ENCODE measurements around the gene SSR4.
"Not testable (repeated sequence)": the region's sequence is repeated elsewhere in the genome, so short reads cannot be mapped to it uniquely, and the experiment has no call there.

Gene SSR4

DNA sequence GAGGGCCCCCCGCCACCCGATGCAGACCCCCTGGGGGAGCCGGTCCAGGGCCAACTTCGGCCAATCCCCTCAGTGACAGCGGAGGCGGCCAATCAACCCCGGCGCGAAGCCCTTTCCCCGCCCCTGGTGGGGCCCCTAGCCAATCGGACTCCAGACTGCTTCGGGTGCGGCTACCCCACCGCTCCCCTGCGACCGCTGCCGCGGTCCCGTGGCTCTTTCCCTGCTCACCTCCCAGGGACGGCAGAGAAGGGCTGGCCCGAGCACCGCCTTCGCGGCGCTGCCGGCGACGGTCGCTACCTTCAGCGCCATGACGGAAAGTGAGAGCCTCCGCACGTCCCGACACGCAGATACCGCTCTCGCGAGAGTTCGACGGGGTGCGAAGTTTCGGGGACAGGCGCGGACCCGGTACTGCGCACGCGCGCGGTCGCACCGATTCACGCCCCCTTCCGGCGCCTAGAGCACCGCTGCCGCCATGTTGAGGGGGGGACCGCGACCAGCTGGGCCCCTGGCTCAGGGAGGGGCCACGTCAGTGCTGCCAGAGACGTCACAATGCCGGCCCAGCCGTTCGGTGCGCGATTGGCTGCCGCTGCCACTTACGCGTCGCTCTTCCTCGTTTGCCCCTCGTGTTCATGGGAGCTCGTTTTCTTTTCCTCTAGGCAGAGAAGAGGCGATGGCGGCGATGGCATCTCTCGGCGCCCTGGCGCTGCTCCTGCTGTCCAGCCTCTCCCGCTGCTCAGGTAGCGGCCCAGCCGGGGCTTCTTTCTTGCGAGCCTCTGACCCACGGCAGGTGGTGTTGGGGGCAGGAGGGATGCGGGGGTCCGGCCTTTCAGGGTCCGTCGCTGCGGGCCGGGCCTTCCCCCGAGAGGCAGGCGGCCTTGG is at the start of gene SSR4, which contains the start of gene IDH3G:
TSS of gene SSR4 (plus strand) at position 651 of the 879 bp plus-strand sequence. CDS start at position 671, 20 bp downstream.
TSS of gene IDH3G (minus strand) at position 358 of the 879 bp plus-strand sequence. CDS start at position 309, 49 bp downstream.
- Histone ChIP-seq H3K4me1 (ENCODE audit: control insufficient read depth in 1 of 2, insufficient read depth in 2 of 2, low read length in 2 of 2) (peaks cover 21 to 22% of the 10 kb centered on the region in 2 donors), H3K27me3 (ENCODE audit: control insufficient read depth in 1 of 2, insufficient read depth in 2 of 2, low read length in 2 of 2) (no peaks in the 10 kb centered on the region), H3K4me3 (ENCODE audit: low read depth in 1 of 2, low read length in 2 of 2) (peak within 1 kb of the TSS; percentile 80 to 82), H3K36me3 (ENCODE audit: control insufficient read depth in 1 of 2, insufficient read depth in 2 of 2, low read length in 2 of 2) (peaks cover 0 to 25% of the 10 kb centered on the region in 2 donors), H3K9ac (ENCODE audit: low read depth in 1 of 2, low read length in 2 of 2) (peak within 1 kb of the TSS; percentile 78 to 79), H3K27ac (ENCODE audit: low read depth, low read length) (peak within 1 kb of the TSS; percentile 85), H3K9me3 (ENCODE audit: control insufficient read depth in 1 of 2, low read length in 2 of 2) (no peaks in the 10 kb centered on the region)

DNA sequence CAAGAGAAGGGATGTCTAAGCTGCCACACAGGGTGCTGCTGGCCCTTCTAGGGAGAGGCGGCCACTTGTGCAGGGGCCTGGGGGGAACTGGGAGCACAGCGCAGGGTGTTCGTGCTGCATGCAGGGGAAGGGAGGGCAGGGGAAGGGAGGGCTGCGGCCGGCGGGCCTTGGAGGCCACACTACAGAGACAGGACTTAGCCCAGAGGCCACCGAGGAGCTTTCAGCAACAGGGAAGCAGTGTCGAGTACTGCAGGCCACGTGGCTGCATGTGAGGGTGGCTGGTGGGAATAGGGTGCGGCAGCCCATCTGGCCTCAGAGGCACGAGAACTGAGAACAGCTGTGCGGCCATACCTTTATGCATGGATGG is 49.4 kb upstream of the SSR4 start:
- H3K36me3 ChIP-seq (ENCODE audit: control insufficient read depth in 1 of 2, insufficient read depth in 2 of 2, low read length in 2 of 2); H3K27me3 ChIP-seq (ENCODE audit: control insufficient read depth in 1 of 2, insufficient read depth in 2 of 2, low read length in 2 of 2); H3K9ac ChIP-seq (ENCODE audit: low read depth in 1 of 2, low read length in 2 of 2); H3K9me3 ChIP-seq (ENCODE audit: control insufficient read depth in 1 of 2, low read length in 2 of 2); H3K4me3 ChIP-seq (ENCODE audit: low read depth in 1 of 2, low read length in 2 of 2); H3K27ac ChIP-seq (ENCODE audit: low read depth, low read length): not testable (repeated sequence)
- H3K4me1 ChIP-seq (ENCODE audit: control insufficient read depth in 1 of 2, insufficient read depth in 2 of 2, low read length in 2 of 2) = peaks cover 4 to 10% of the 10 kb centered on the region in 2 donors

DNA sequence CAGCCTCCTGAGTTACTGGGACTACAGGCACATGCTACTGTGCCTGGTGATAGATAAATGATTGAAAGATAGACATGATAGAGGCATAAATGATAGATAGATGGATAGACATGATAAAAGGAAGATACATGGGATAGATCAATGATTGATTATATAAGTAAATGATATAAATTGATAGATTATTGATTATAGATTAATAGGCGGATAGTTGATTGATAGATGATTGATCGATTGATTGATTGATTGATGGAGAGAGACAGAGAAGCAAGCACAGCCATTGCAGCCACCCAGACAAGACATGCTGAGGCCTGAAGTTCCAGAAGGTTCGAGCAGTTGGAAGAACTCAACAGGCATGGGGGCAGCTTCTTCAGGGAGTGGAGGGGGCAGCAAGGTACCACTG is 48.1 kb upstream of the SSR4 start:
- H3K27ac ChIP-seq (ENCODE audit: low read depth, low read length) = no peak overlapping the region
- H3K9ac ChIP-seq (ENCODE audit: low read depth in 1 of 2, low read length in 2 of 2) = no peak overlapping the region
- no peak overlapping the region for H3K4me3 ChIP-seq (ENCODE audit: low read depth in 1 of 2, low read length in 2 of 2)
- no peaks in the 10 kb centered on the region for H3K36me3 ChIP-seq (ENCODE audit: control insufficient read depth in 1 of 2, insufficient read depth in 2 of 2, low read length in 2 of 2)
- no peaks in the 10 kb centered on the region for H3K4me1 ChIP-seq (ENCODE audit: control insufficient read depth in 1 of 2, insufficient read depth in 2 of 2, low read length in 2 of 2)
- H3K27me3 ChIP-seq (ENCODE audit: control insufficient read depth in 1 of 2, insufficient read depth in 2 of 2, low read length in 2 of 2) = no peaks in the 10 kb centered on the region
- H3K9me3 ChIP-seq (ENCODE audit: control insufficient read depth in 1 of 2, low read length in 2 of 2) = no peaks in the 10 kb centered on the region

DNA sequence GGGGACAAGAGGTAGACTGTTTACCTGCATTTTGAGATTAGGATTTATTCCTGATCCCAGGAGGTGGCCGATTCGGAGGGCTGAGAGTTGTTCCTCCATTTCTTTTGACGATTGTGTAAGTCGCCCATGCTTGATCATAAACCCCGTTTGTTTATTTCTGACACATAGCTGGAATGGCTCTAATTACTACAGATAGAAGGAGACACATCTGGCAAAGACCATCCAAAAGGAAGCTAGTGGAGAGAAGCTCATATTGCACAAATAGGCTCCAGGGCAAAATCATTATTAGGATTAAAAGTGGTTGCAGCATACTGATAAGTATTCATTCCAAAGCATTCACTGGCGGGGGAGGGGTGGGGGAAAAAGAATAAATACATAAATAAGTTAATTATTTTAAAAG is 47.5 kb upstream of the SSR4 start:
- H3K9ac ChIP-seq (ENCODE audit: low read depth in 1 of 2, low read length in 2 of 2); H3K9me3 ChIP-seq (ENCODE audit: control insufficient read depth in 1 of 2, low read length in 2 of 2); H3K27ac ChIP-seq (ENCODE audit: low read depth, low read length); H3K36me3 ChIP-seq (ENCODE audit: control insufficient read depth in 1 of 2, insufficient read depth in 2 of 2, low read length in 2 of 2); H3K27me3 ChIP-seq (ENCODE audit: control insufficient read depth in 1 of 2, insufficient read depth in 2 of 2, low read length in 2 of 2); H3K4me3 ChIP-seq (ENCODE audit: low read depth in 1 of 2, low read length in 2 of 2); H3K4me1 ChIP-seq (ENCODE audit: control insufficient read depth in 1 of 2, insufficient read depth in 2 of 2, low read length in 2 of 2): not testable (repeated sequence)

DNA sequence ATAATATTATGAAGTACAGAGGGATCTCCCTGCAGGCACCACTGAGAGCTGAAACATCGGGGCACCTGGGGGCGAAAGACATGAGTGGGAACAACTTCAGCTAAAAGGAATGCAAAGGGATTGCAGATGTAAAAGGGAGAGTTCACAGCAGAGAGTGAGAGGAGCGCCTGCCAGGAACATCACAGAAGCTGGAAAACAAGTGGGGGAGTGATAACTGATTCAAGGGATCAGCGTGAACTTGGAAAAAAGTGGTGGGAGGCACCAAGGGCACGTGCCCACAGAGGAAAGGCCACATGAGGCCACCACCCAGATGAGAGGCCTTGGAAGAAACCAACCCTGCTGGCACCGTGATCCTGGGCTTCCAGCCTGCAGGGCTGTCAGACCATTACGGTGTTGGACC is 45.5 kb upstream of the SSR4 start:
- H3K27ac ChIP-seq (ENCODE audit: low read depth, low read length); H3K36me3 ChIP-seq (ENCODE audit: control insufficient read depth in 1 of 2, insufficient read depth in 2 of 2, low read length in 2 of 2); H3K9ac ChIP-seq (ENCODE audit: low read depth in 1 of 2, low read length in 2 of 2); H3K9me3 ChIP-seq (ENCODE audit: control insufficient read depth in 1 of 2, low read length in 2 of 2); H3K4me3 ChIP-seq (ENCODE audit: low read depth in 1 of 2, low read length in 2 of 2); H3K4me1 ChIP-seq (ENCODE audit: control insufficient read depth in 1 of 2, insufficient read depth in 2 of 2, low read length in 2 of 2); H3K27me3 ChIP-seq (ENCODE audit: control insufficient read depth in 1 of 2, insufficient read depth in 2 of 2, low read length in 2 of 2): not testable (repeated sequence)

DNA sequence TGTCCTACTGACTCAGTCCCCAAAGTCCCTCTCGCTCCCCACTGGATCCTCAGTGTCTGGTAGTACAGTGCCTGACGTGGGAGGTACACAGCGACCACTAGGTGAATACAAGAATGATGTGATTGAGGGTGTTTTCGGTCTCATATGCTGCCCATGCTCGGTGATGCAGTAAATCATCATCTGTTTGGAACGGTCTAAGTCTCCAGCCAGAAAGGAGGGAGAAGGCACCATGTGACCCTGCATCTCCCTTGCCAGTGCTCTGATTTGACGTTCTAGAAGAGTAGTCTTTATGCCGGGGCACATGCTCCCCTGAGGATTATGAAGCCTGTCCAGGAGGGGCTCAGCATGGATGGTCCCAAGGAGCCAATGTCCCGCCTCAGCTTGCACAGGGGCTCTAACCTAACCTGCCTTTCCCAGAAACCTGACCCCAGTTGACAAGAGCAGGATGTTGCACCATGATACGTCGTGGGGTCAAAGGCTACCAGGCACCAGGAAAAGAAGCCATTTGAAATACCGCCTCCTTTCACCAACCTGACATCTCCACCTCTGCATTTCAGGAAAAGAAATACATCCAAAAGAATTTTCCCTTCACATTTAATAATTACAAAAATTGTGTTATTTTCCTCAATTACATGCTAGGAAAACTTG is 44.2 kb upstream of the SSR4 start:
- no peak overlapping the region for H3K4me3 ChIP-seq (ENCODE audit: low read depth in 1 of 2, low read length in 2 of 2)
- no peaks in the 10 kb centered on the region for H3K36me3 ChIP-seq (ENCODE audit: control insufficient read depth in 1 of 2, insufficient read depth in 2 of 2, low read length in 2 of 2)
- H3K9me3 ChIP-seq (ENCODE audit: control insufficient read depth in 1 of 2, low read length in 2 of 2) = no peaks in the 10 kb centered on the region
- no peak overlapping the region for H3K9ac ChIP-seq (ENCODE audit: low read depth in 1 of 2, low read length in 2 of 2)
- no peaks in the 10 kb centered on the region for H3K27me3 ChIP-seq (ENCODE audit: control insufficient read depth in 1 of 2, insufficient read depth in 2 of 2, low read length in 2 of 2)
- no peaks in the 10 kb centered on the region for H3K4me1 ChIP-seq (ENCODE audit: control insufficient read depth in 1 of 2, insufficient read depth in 2 of 2, low read length in 2 of 2)
- no peak overlapping the region for H3K27ac ChIP-seq (ENCODE audit: low read depth, low read length)

DNA sequence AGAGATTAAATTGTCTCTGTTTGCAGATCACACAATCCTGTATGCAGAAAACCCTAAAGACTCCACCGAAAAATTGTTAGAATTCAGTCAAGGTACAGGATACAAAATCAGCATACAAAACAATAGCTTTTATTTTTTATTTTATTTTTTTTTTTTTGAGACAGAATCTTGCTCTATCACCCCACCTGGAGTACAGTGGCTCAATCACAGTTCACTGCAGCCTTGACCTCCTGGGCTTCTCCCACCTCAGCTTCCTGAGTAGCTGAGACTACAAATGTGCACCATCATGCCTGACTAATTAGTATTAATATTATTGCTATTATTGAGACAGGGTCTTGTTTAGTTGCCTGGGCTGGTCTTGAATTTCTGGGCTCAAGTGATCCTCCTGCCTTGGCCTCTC is 39.3 kb upstream of the SSR4 start:
- Histone ChIP-seq H3K27me3 (ENCODE audit: control insufficient read depth in 1 of 2, insufficient read depth in 2 of 2, low read length in 2 of 2) (no peaks in the 10 kb centered on the region), H3K4me3 (ENCODE audit: low read depth in 1 of 2, low read length in 2 of 2) (no peak overlapping the region), H3K27ac (ENCODE audit: low read depth, low read length) (no peak overlapping the region), H3K36me3 (ENCODE audit: control insufficient read depth in 1 of 2, insufficient read depth in 2 of 2, low read length in 2 of 2) (no peaks in the 10 kb centered on the region), H3K9me3 (ENCODE audit: control insufficient read depth in 1 of 2, low read length in 2 of 2) (no peaks in the 10 kb centered on the region), H3K9ac (ENCODE audit: low read depth in 1 of 2, low read length in 2 of 2) (no peak overlapping the region), H3K4me1 (ENCODE audit: control insufficient read depth in 1 of 2, insufficient read depth in 2 of 2, low read length in 2 of 2) (no peaks in the 10 kb centered on the region)

DNA sequence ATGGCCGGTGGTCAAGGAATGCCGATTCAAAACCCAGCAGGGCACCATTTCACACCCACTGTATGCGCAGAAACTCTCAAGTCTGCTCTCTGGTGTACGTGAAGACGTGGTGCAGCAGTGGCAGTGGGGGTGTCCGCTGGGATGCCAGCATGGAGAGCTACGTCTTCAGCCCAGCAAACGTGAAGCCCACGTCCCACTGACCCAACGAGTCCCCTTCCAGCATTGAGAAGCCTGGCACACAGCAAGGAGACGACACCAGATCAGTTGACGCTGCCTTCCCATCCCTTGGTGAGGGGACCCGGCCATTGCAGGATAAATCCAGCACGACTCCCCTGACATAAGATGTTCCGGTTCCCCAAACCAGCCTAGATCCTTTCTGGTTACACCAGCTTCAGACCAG is 32.6 kb upstream of the SSR4 start:
- Histone ChIP-seq H3K4me1 (ENCODE audit: control insufficient read depth in 1 of 2, insufficient read depth in 2 of 2, low read length in 2 of 2) (peaks cover 0 to 7% of the 10 kb centered on the region in 2 donors), H3K9me3 (ENCODE audit: control insufficient read depth in 1 of 2, low read length in 2 of 2) (no peaks in the 10 kb centered on the region), H3K27me3 (ENCODE audit: control insufficient read depth in 1 of 2, insufficient read depth in 2 of 2, low read length in 2 of 2) (no peaks in the 10 kb centered on the region), H3K27ac (ENCODE audit: low read depth, low read length) (no peak overlapping the region), H3K36me3 (ENCODE audit: control insufficient read depth in 1 of 2, insufficient read depth in 2 of 2, low read length in 2 of 2) (no peaks in the 10 kb centered on the region), H3K9ac (ENCODE audit: low read depth in 1 of 2, low read length in 2 of 2) (no peak overlapping the region), H3K4me3 (ENCODE audit: low read depth in 1 of 2, low read length in 2 of 2) (no peak overlapping the region)

DNA sequence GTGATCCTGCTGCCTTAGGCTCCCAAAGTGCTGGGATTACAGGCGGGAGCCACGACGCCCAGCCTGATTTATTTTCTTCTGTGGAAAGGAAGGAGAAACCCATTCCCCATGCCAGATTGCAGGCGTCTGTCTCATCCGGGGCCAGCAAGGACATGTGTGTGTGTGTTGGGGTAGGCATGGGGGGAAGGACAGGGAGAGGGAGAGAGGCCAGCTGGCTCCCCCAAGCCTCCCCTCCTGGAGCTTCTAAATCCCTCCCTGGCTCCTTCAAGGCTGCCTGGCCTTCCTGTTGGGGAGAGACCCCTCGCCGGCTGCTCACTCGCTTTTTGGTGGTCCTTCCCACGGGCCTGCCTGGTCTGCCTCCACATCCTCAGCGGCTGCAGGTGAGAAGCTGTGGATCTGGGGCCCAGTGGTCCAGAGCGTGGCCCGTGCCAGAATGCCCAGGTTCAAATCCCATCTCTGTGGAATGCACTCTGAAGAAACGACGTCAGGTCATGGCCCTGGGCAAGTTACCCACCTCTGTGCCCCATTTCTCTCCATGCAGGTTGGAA is 31.8 kb upstream of the SSR4 start:
- H3K27ac ChIP-seq (ENCODE audit: low read depth, low read length) = no peak overlapping the region
- H3K4me3 ChIP-seq (ENCODE audit: low read depth in 1 of 2, low read length in 2 of 2) = no peak overlapping the region
- H3K9me3 ChIP-seq (ENCODE audit: control insufficient read depth in 1 of 2, low read length in 2 of 2) = no peaks in the 10 kb centered on the region
- no peaks in the 10 kb centered on the region for H3K36me3 ChIP-seq (ENCODE audit: control insufficient read depth in 1 of 2, insufficient read depth in 2 of 2, low read length in 2 of 2)
- H3K9ac ChIP-seq (ENCODE audit: low read depth in 1 of 2, low read length in 2 of 2) = no peak overlapping the region
- peaks cover 0 to 7% of the 10 kb centered on the region in 2 donors for H3K4me1 ChIP-seq (ENCODE audit: control insufficient read depth in 1 of 2, insufficient read depth in 2 of 2, low read length in 2 of 2)
- H3K27me3 ChIP-seq (ENCODE audit: control insufficient read depth in 1 of 2, insufficient read depth in 2 of 2, low read length in 2 of 2) = no peaks in the 10 kb centered on the region

DNA sequence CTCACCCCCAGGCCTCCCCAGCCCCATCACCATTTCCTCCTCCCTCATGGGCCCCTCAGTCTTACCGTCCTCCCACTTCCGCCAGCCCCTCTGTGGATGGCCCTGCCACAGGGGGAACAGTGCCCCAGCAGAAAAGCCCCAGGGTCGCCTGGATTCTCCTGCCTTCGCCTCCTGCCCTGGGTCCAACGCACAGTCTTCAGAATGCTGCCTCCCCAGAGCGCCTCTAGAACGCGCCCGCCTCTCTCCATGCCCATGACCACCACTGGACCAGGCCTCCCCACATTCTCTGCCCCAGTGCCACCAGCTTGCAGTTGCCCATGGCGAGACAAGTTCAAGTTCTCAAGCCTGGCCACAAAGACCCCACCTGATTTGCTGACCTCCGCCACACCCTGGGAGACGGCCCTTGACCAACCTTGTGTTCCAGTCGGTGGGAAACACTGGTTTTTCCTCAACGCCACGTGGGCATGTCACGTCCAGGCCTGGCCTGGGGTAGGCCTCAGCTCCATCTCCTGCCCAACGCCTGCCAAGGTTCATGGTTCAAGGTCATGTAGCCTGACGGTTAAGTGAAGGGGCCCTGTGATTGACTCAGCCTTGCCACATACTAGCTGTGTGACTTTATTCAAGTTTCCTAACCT is 31.1 kb upstream of the SSR4 start:
- Histone ChIP-seq H3K27ac (ENCODE audit: low read depth, low read length) (no peak overlapping the region), H3K9ac (ENCODE audit: low read depth in 1 of 2, low read length in 2 of 2) (no peak overlapping the region), H3K36me3 (ENCODE audit: control insufficient read depth in 1 of 2, insufficient read depth in 2 of 2, low read length in 2 of 2) (no peaks in the 10 kb centered on the region), H3K9me3 (ENCODE audit: control insufficient read depth in 1 of 2, low read length in 2 of 2) (no peaks in the 10 kb centered on the region), H3K4me3 (ENCODE audit: low read depth in 1 of 2, low read length in 2 of 2) (no peak overlapping the region), H3K27me3 (ENCODE audit: control insufficient read depth in 1 of 2, insufficient read depth in 2 of 2, low read length in 2 of 2) (no peaks in the 10 kb centered on the region), H3K4me1 (ENCODE audit: control insufficient read depth in 1 of 2, insufficient read depth in 2 of 2, low read length in 2 of 2) (peaks cover 0 to 7% of the 10 kb centered on the region in 2 donors)
